Measurements from ENCODE around the gene KCTD10.

KCTD10 gene

DNA sequence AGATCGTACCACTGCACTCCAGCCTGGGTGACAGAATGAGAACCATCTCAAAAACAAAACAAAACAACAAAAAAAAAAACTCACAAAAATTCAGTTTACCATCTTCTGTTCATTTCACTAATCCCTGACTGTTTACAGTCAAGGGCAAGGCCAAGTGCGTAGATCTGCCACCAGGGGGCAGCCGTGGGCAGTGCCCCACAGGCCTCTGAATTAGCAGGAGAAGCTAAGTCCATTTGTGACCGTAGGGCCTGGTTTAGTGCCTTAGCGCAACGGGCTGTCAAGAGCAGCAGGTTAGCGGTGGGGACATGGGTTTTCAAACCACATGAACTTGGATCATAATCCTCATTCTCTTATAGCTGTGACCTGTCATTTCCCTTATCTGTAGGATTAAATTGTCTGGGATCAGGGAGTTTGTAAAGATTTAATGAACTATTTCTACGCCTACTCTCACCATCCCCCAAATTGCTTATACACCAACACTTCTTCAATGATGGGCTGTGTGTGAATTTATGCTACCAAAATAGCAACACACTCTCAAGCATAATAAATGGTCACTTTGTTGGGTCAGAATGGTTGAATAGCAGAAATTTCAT, 49.0 kb downstream of the KCTD10 start:
- no peak for TF ChIP-seq SIN3A (IDR thresholded peaks at IDR 0.05; ENCODE audit: borderline replicate concordance, insufficient read depth, low read length)
- TF ChIP-seq FOXP2 (optimal IDR thresholded peaks at IDR 0.05; ENCODE audit: borderline replicate concordance, extremely low read depth, extremely low read length, insufficient read depth), result peak; percentile 65

GRCh38 chr12:109423392-109423791, 53.7 kb downstream of the KCTD10 start:
- TF ChIP-seq TAF1 (IDR thresholded peaks at IDR 0.05; ENCODE audit: borderline replicate concordance, insufficient read depth, low read length), result no peak
- no peak for TF ChIP-seq POLR2AphosphoS5 (IDR thresholded peaks at IDR 0.05; ENCODE audit: low read depth, low read length)
- TF ChIP-seq, protein P1, sequence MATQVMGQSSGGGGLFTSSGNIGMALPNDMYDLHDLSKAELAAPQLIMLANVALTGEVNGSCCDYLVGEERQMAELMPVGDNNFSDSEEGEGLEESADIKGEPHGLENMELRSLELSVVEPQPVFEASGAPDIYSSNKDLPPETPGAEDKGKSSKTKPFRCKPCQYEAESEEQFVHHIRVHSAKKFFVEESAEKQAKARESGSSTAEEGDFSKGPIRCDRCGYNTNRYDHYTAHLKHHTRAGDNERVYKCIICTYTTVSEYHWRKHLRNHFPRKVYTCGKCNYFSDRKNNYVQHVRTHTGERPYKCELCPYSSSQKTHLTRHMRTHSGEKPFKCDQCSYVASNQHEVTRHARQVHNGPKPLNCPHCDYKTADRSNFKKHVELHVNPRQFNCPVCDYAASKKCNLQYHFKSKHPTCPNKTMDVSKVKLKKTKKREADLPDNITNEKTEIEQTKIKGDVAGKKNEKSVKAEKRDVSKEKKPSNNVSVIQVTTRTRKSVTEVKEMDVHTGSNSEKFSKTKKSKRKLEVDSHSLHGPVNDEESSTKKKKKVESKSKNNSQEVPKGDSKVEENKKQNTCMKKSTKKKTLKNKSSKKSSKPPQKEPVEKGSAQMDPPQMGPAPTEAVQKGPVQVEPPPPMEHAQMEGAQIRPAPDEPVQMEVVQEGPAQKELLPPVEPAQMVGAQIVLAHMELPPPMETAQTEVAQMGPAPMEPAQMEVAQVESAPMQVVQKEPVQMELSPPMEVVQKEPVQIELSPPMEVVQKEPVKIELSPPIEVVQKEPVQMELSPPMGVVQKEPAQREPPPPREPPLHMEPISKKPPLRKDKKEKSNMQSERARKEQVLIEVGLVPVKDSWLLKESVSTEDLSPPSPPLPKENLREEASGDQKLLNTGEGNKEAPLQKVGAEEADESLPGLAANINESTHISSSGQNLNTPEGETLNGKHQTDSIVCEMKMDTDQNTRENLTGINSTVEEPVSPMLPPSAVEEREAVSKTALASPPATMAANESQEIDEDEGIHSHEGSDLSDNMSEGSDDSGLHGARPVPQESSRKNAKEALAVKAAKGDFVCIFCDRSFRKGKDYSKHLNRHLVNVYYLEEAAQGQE (IDR thresholded peaks at IDR 0.05; ENCODE audit: insufficient read depth in 1 of 2, low read depth in 2 of 2, low read length in 2 of 2), result no peak
- no peak for TF ChIP-seq FOXP2 (optimal IDR thresholded peaks at IDR 0.05; ENCODE audit: borderline replicate concordance, extremely low read depth, extremely low read length, insufficient read depth)
- TF ChIP-seq SIN3A (IDR thresholded peaks at IDR 0.05; ENCODE audit: borderline replicate concordance, insufficient read depth, low read length), result no peak

GRCh38 chr12:109422251-109422650, 54.8 kb downstream of the KCTD10 start:
- TF ChIP-seq FOXP2 (optimal IDR thresholded peaks at IDR 0.05; ENCODE audit: borderline replicate concordance, extremely low read depth, extremely low read length, insufficient read depth), result no peak
- TF ChIP-seq SIN3A (IDR thresholded peaks at IDR 0.05; ENCODE audit: borderline replicate concordance, insufficient read depth, low read length), result no peak
- no peak for TF ChIP-seq TAF1 (IDR thresholded peaks at IDR 0.05; ENCODE audit: borderline replicate concordance, insufficient read depth, low read length)
- TF ChIP-seq, protein P1 (IDR thresholded peaks at IDR 0.05; ENCODE audit: insufficient read depth in 1 of 2, low read depth in 2 of 2, low read length in 2 of 2), result no peak
- no peak for TF ChIP-seq POLR2AphosphoS5 (IDR thresholded peaks at IDR 0.05; ENCODE audit: low read depth, low read length)

- TF ChIP-seq FOXP2 (optimal IDR thresholded peaks at IDR 0.05; ENCODE audit: borderline replicate concordance, extremely low read depth, extremely low read length, insufficient read depth) (no peak), TAF1 (IDR thresholded peaks at IDR 0.05; ENCODE audit: borderline replicate concordance, insufficient read depth, low read length) (no peak), POLR2AphosphoS5 (IDR thresholded peaks at IDR 0.05; ENCODE audit: low read depth, low read length) (no peak), SIN3A (IDR thresholded peaks at IDR 0.05; ENCODE audit: borderline replicate concordance, insufficient read depth, low read length) (no peak)
- TF ChIP-seq, protein P1 (IDR thresholded peaks at IDR 0.05; ENCODE audit: insufficient read depth in 1 of 2, low read depth in 2 of 2, low read length in 2 of 2), result no peak
Observed at GRCh38 chr12:109421355-109422087, 55.6 kb downstream of the KCTD10 start.

DNA sequence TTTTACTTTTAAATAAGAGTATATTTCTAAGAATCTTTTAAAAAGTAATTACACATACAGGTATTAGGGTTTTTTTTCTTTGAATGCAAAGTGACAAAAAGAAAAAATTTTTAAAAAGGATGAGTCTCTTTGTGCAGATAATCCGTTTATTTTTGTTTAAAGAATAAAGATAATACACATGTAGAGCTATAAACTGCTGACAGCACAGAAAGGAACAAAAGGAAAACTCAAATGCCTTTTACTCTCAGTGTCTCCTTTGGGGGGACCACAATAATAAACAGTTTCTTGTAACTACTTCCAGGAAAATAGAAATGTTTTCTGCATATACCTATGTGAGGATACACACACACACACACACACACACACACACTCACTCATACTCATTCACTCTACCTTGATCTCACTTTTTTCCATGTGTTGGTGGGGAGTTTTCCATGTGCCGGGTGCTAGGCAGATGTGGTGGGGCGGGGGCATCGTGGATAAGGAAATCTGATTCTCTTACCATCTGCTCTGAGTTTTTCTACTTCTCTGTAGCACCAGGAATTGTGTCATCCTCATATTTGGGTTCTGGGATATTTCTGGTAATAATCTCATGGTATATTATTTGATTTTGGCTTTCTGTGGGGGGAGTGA, 58.1 kb downstream of the KCTD10 start:
- no peak for TF ChIP-seq SIN3A (IDR thresholded peaks at IDR 0.05; ENCODE audit: borderline replicate concordance, insufficient read depth, low read length)
- no peak for TF ChIP-seq FOXP2 (optimal IDR thresholded peaks at IDR 0.05; ENCODE audit: borderline replicate concordance, extremely low read depth, extremely low read length, insufficient read depth)
- no peak for TF ChIP-seq POLR2AphosphoS5 (IDR thresholded peaks at IDR 0.05; ENCODE audit: low read depth, low read length)
- TF ChIP-seq, protein P1 (IDR thresholded peaks at IDR 0.05; ENCODE audit: insufficient read depth in 1 of 2, low read depth in 2 of 2, low read length in 2 of 2), result no peak

Measured in PFSK-1 (cell line).